Retinal pigment epithelial cell (primary cell): ENCODE measurements around the gene BDKRB1.

Source experiments
- DNase-seq: peaks from one replicate; pipeline ENCODE4 v3.0.0-alpha.2; 2010; ENCODE audit warnings: low read depth
- H3K4me3 ChIP-seq: 2 replicates; pipeline ENCODE4 v1.5.1; 2011; ENCODE audit warnings: mild to moderate bottlenecking, low read length, control low read depth, moderate library complexity
- CTCF ChIP-seq: conservative IDR thresholded peaks from 2 replicates; pipeline ENCODE4 v1.5.1; 2011; ENCODE audit warnings: low read depth, low read length, control low read depth, inconsistent platforms

Gene BDKRB1

GRCh38 chr14:96257056-96257455 lies 1.0 kb downstream of the BDKRB1 start:
- H3K4me3 ChIP-seq = no peak overlapping the region
- no peak for DNase-seq
- TF ChIP-seq CTCF = no peak

- no peak for DNase-seq
- H3K4me3 ChIP-seq = no peak overlapping the region
- TF ChIP-seq CTCF = no peak
Observed at GRCh38 chr14:96257900-96258299, 1.9 kb downstream of the BDKRB1 start.

GRCh38 chr14:96260341-96260821 lies 4.4 kb downstream of the BDKRB1 start:
- TF ChIP-seq CTCF = no peak
- H3K4me3 ChIP-seq = no peak overlapping the region
- no peak for DNase-seq

GRCh38 chr14:96261053-96261452 lies 5.0 kb downstream of the BDKRB1 start:
- H3K4me3 ChIP-seq = no peak overlapping the region
- no peak for TF ChIP-seq CTCF
- DNase-seq = no peak

GRCh38 chr14:96261772-96262655 lies 6.0 kb downstream of the BDKRB1 start:
- peak; percentile 8 for TF ChIP-seq CTCF
- H3K4me3 ChIP-seq = no peak overlapping the region
- DNase-seq = no peak

- H3K4me3 ChIP-seq = no peak overlapping the region
- no peak for DNase-seq
- TF ChIP-seq CTCF = no peak
Observed at GRCh38 chr14:96263347-96264199, 7.6 kb downstream of the BDKRB1 start.
